Kidney (tissue), 14 donors: ENCODE results near the gene ITGB8. TPM values are rescaled to one million over a fixed set of nuclear protein-coding genes. Genes with fewer than 3 reads are reported as not detected.

Experiments
- DNase-seq, 5 donors: peaks; one replicate each; pipeline ENCODE4 v3.0.0-alpha.2; 2013 to 2020
- FAIRE-seq: peaks from 2 replicates; lab custom pipeline; 2012; peaks lifted over from hg19 to GRCh38; lab: Jason Lieb, UNC
- H3K27ac ChIP-seq, 2 donors: one replicate each; pipeline ENCODE4 v1.7.0; 2013; ENCODE audit warnings: low read depth in 2 of 2, low read length in 2 of 2, inconsistent platforms in 1 of 2
- H3K27me3 ChIP-seq: one replicate; pipeline ENCODE4 v1.7.1; 2013; ENCODE audit warnings: low read length, inconsistent platforms; ENCODE audit not compliant: control insufficient read depth, insufficient read depth
- H3K36me3 ChIP-seq, 3 donors: one replicate each; pipeline versions ENCODE4 v1.7.0 to v1.7.1; 2013; ENCODE audit warnings: low read length in 3 of 3, control low read depth in 1 of 3, inconsistent platforms in 1 of 3; ENCODE audit not compliant: insufficient read depth in 3 of 3, control insufficient read depth in 2 of 3
- H3K4me1 ChIP-seq, 3 donors: one replicate each; pipeline versions ENCODE4 v1.7.0 to v1.7.1; 2013; ENCODE audit warnings: low read length in 3 of 3, inconsistent platforms in 1 of 3, low read depth in 1 of 3; ENCODE audit not compliant: control insufficient read depth in 2 of 3, insufficient read depth in 2 of 3
- H3K4me3 ChIP-seq, 3 donors: one replicate each; pipeline versions ENCODE4 v1.7.0 to v1.8.1; 2013; ENCODE audit warnings: low read length in 3 of 3, control low read depth in 1 of 3, inconsistent platforms in 1 of 3
- H3K9ac ChIP-seq, 3 donors: one replicate each; pipeline versions ENCODE4 v1.7.0 to v1.7.1; 2013; ENCODE audit warnings: low read length in 3 of 3, control low read depth in 1 of 3, inconsistent platforms in 1 of 3
- H3K9me3 ChIP-seq, 3 donors: one replicate each; pipeline versions ENCODE4 v1.7.0 to v1.7.1; 2013; ENCODE audit warnings: low read length in 3 of 3, control low read depth in 1 of 3, inconsistent platforms in 1 of 3; ENCODE audit not compliant: control insufficient read depth in 2 of 3, insufficient read depth in 1 of 3
- CTCF ChIP-seq: IDR thresholded peaks from 3 replicates; pipeline ENCODE4 v1.5.1; 2012; ENCODE audit warnings: mild to moderate bottlenecking, moderate library complexity, borderline replicate concordance; ENCODE audit not compliant: insufficient read depth; ENCODE audit errors: extremely low read depth
- intact Hi-C: fragments of 100-400 bp; cut with DNase I; formaldehyde crosslinking; loops from one replicate; pipeline ENCODE4 v1.11.1; 2022
- polyA plus RNA-seq: library from polyadenylated mRNA; stranded (reverse); fragments of 350-450 nt; fragmentation: Illumina TruSeq; extraction: RNeasy Lipid Tissue Mini Kit (QIAGEN cat#74804); gene quantifications from one replicate; pipeline ENCODE4 v1.2.3, GENCODE V29; 2014; ENCODE audit warnings: low read depth, low replicate concordance; ENCODE audit not compliant: insufficient read depth
- total RNA-seq: library from RNA; stranded (reverse); fragmentation: NEBNext Ultra II Directional; extraction: Animal tissue kit (Norgen Biotek cat#: 25700); gene quantifications from one replicate; pipeline ENCODE4 v1.2.1, GENCODE V29; 2021
- donor health status: control.
- donor health status: control.
- donor health status: control.
- donor health status: control.
- donor health status: control.
- donor health status: DM: yes; HTN: yes; CAD: no.
- donor health status: Normal renal cell carcinoma (clear cell type).

The ITGB8 gene
- total and polyA plus RNA-seq, 2 donors from 2014 or later: 10.3 to 213 TPM

- Histone ChIP-seq H3K27ac (peak overlapping the region in 1 of 2 donors; percentile 15), H3K36me3 (peaks cover 3 to 6% (median 4%) of the 10 kb centered on the region in 3 donors), H3K4me3 (no peak overlapping the region), H3K4me1 (no peaks in the 10 kb centered on the region), H3K27me3 (no peaks in the 10 kb centered on the region), H3K9me3 (no peaks in the 10 kb centered on the region), H3K9ac (no peak overlapping the region)
- no peak for TF ChIP-seq CTCF
- FAIRE-seq (no peak), DNase-seq (peak in 2 of 5 donors; percentile 20 to 48)
- intact Hi-C loops: no loop called here
These were observed 71.4 kb downstream of the ITGB8 start for GRCh38 chr7:20401861-20402746.

GRCh38 chr7:20402747-20403230 is 72.1 kb downstream of the ITGB8 start:
- DNase-seq (no peak), FAIRE-seq (peak; percentile 54)
- no peaks in the 10 kb centered on the region for H3K27me3 ChIP-seq
- no peaks in the 10 kb centered on the region for H3K4me1 ChIP-seq
- intact Hi-C loops: no loop called here
- no peak overlapping the region for H3K27ac ChIP-seq
- no peak overlapping the region for H3K9ac ChIP-seq
- no peaks in the 10 kb centered on the region for H3K9me3 ChIP-seq
- TF ChIP-seq CTCF: no peak
- H3K4me3 ChIP-seq: no peak overlapping the region
- peaks cover 0 to 6% (median 4%) of the 10 kb centered on the region in 3 donors for H3K36me3 ChIP-seq

DNA sequence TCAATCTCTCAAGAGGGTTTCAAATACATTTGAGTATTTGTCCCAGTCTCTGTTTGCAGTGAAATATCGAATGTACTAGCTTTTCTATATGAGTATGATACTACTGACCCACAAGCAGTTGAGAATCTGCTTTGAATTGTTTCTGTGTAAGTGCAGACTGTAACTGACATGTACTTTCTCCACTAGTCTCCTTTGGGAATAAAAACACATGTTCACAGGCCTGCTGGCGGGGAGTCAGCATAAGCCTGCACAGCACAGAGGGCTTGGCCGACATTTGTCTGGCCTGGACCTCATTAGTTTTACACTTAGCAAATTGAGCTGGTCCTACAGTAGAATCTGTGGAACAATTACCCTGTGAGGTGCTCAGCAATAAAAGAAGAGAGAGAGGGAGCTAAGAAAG is 72.6 kb downstream of the ITGB8 start:
- Histone ChIP-seq H3K27me3 (no peaks in the 10 kb centered on the region), H3K4me1 (no peaks in the 10 kb centered on the region), H3K9ac (no peak overlapping the region), H3K4me3 (no peak overlapping the region), H3K36me3 (peaks cover 0 to 6% (median 4%) of the 10 kb centered on the region in 3 donors), H3K27ac (no peak overlapping the region), H3K9me3 (no peaks in the 10 kb centered on the region)
- TF ChIP-seq CTCF: no peak
- DNase-seq: peak in 3 of 5 donors; percentile 17 to 70 (median 60)
- no peak for FAIRE-seq
- intact Hi-C loops: no loop called here
